ENCODE measurements around the gene PAIP2. TPM values are rescaled to one million over a fixed set of nuclear protein-coding genes. Genes with fewer than 3 reads are reported as not detected.
A peak's percentile ranks its signal among the peaks of the same experiment; 100 is the strongest.

The PAIP2 gene
- total RNA-seq, 1 donor from 2014 or later: 70.0 TPM

- H3K9me3 ChIP-seq: no peaks in the 10 kb centered on the region
- H3K4me1 ChIP-seq: no peaks in the 10 kb centered on the region
- intact Hi-C loops (cut with DNase I): no loop called here
These were observed 40.4 kb downstream of the PAIP2 start for GRCh38 chr5:139381837-139382761.

GRCh38 chr5:139382807-139383206 lies 41.2 kb downstream of the PAIP2 start:
- no peaks in the 10 kb centered on the region for H3K27me3 ChIP-seq
- no peak for TF ChIP-seq CTCF (IDR thresholded peaks at IDR 0.05)
- H3K36me3 ChIP-seq: no peaks in the 10 kb centered on the region
- H3K4me1 ChIP-seq: peaks cover under 1% of the 10 kb centered on the region
- peak; percentile 53 for DNase-seq
- intact Hi-C loops (cut with DNase I): no loop called here
- no peaks in the 10 kb centered on the region for H3K9me3 ChIP-seq
- no peak overlapping the region for H3K27ac ChIP-seq
- H3K4me3 ChIP-seq: no peak overlapping the region
- ATAC-seq: no peak

More at GRCh38 chr5:139381837-139382761, 40.4 kb downstream of the PAIP2 start:
- Histone ChIP-seq H3K27me3 (no peaks in the 10 kb centered on the region), H3K36me3 (no peaks in the 10 kb centered on the region), H3K27ac (no peak overlapping the region), H3K4me3 (no peak overlapping the region)
- ATAC-seq (no peak), DNase-seq (peak; percentile 58)
- no peak for TF ChIP-seq CTCF (IDR thresholded peaks at IDR 0.05)

- Histone ChIP-seq H3K9me3 (no peaks in the 10 kb centered on the region), H3K4me1 (peaks cover 6% of the 10 kb centered on the region), H3K27ac (no peak within 1 kb of the TSS), H3K4me3 (no peak within 1 kb of the TSS), H3K36me3 (no peaks in the 10 kb centered on the region), H3K27me3 (no peaks in the 10 kb centered on the region)
- peak; percentile 58 for DNase-seq
- intact Hi-C loops (cut with DNase I): no loop called here
- ATAC-seq: no peak
- no peak for TF ChIP-seq CTCF (IDR thresholded peaks at IDR 0.05)
These were observed 41.8 kb downstream of the PAIP2 start, which contains the start of gene SLC23A1 for GRCh38 chr5:139383275-139383992. SLC23A1 (minus strand) TSS chr5:139383297; CDS start chr5:139383253, 44 bp downstream.

GRCh38 chr5:139383993-139384590 lies 42.4 kb downstream of the PAIP2 start:
- TF ChIP-seq CTCF (IDR thresholded peaks at IDR 0.05): no peak
- Histone ChIP-seq H3K27ac (no peak overlapping the region), H3K36me3 (no peaks in the 10 kb centered on the region), H3K4me1 (peaks cover 10% of the 10 kb centered on the region), H3K27me3 (no peaks in the 10 kb centered on the region), H3K4me3 (no peak overlapping the region), H3K9me3 (no peaks in the 10 kb centered on the region)
- intact Hi-C loops (cut with DNase I): no loop called here
- ATAC-seq: no peak
- DNase-seq: peak; percentile 49

GRCh38 chr5:139384591-139385051 lies 43.0 kb downstream of the PAIP2 start:
- intact Hi-C loops (cut with DNase I): no loop called here
- Histone ChIP-seq H3K4me1 (peaks cover 10% of the 10 kb centered on the region), H3K27ac (peak overlapping the region; percentile 81), H3K36me3 (no peaks in the 10 kb centered on the region), H3K9me3 (no peaks in the 10 kb centered on the region), H3K4me3 (peak overlapping the region; percentile 49), H3K27me3 (no peaks in the 10 kb centered on the region)
- TF ChIP-seq CTCF (IDR thresholded peaks at IDR 0.05): no peak
- ATAC-seq (no peak), DNase-seq (no peak)

All from upper lobe of right lung (tissue), 1 donor.